Lower leg skin (tissue), 3 donors: ENCODE data around the gene MICU1.

Source experiments
- POLR2A ChIP-seq, 2 donors: fragments of 450-650 bp; IDR thresholded peaks; one replicate each; pipeline ENCODE4 v1.6.1; 2016 to 2017; ENCODE audit warnings: antibody characterized with exemption in 2 of 2, mild to moderate bottlenecking in 1 of 2, moderate library complexity in 1 of 2
- TF ChIP-seq, protein P1 (sequence below), 3 donors: fragments of 450-650 bp; IDR thresholded peaks; one replicate each; pipeline ENCODE4 v1.5.1; 2016; ENCODE audit warnings: antibody characterized with exemption in 3 of 3, mild to moderate bottlenecking in 3 of 3, moderate library complexity in 2 of 3

DNA sequence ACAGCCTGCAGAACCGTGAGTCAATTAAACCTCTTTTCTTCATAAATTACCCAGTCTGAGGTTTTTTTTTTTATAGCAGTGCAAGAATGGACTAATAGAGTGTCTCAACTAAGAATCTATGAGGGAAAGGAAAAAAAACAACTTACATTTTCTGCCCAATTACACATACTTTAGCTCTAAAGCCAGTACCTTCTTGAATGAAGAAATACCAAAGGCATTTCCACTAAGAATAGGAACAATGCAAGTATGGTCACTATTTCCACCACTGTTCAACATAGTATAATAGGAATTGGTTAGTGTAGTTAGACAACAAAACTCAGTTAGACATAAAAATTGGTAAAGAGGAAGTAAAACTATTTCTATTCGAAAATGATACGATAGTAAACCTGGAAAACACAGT, 37.6 kb downstream of the MICU1 start:
- TF ChIP-seq, protein P1, sequence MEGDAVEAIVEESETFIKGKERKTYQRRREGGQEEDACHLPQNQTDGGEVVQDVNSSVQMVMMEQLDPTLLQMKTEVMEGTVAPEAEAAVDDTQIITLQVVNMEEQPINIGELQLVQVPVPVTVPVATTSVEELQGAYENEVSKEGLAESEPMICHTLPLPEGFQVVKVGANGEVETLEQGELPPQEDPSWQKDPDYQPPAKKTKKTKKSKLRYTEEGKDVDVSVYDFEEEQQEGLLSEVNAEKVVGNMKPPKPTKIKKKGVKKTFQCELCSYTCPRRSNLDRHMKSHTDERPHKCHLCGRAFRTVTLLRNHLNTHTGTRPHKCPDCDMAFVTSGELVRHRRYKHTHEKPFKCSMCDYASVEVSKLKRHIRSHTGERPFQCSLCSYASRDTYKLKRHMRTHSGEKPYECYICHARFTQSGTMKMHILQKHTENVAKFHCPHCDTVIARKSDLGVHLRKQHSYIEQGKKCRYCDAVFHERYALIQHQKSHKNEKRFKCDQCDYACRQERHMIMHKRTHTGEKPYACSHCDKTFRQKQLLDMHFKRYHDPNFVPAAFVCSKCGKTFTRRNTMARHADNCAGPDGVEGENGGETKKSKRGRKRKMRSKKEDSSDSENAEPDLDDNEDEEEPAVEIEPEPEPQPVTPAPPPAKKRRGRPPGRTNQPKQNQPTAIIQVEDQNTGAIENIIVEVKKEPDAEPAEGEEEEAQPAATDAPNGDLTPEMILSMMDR (IDR thresholded peaks at IDR 0.05): no peak
- no peak for TF ChIP-seq POLR2A (IDR thresholded peaks at IDR 0.05)
